HEK293 (cell line): Measurements from ENCODE around the gene KPNA6.
"Not testable (repeated sequence)": the region's sequence is repeated elsewhere in the genome, so short reads cannot be mapped to it uniquely, and the experiment has no call there.

Experiments
- CTCF ChIA-PET: fragments of 350-600 bp; formaldehyde crosslinking; extraction: SDS; loops from one replicate; lab custom pipeline; 2021; ENCODE audit warnings: antibody characterized with exemption; lab: Yijun Ruan, JAX
- POLR2A ChIA-PET: fragments of 300-600 bp; formaldehyde crosslinking; extraction: SDS; loops from one replicate; lab custom pipeline; 2020; ENCODE audit warnings: antibody characterized with exemption, inconsistent platforms; lab: Yijun Ruan, JAX
- H3K27ac ChIP-seq: fragments of 200-500 bp; sonication (Bioruptor generic); 2 replicates; pipeline ENCODE4 v1.5.1; 2014; ENCODE audit warnings: low read depth, low read length, control low read depth, inconsistent platforms; ENCODE audit errors: extremely low read depth
- H3K36me3 ChIP-seq, 2 experiments: fragments of 200-500 bp in 1 of 2; sonication (Bioruptor generic) in 1 of 2; 1 replicate in 1 of 2; 2 replicates in 1 of 2; pipeline ENCODE4 v1.5.1; 2014 to 2017; ENCODE audit warnings: inconsistent platforms in 2 of 2, low read length in 2 of 2; ENCODE audit not compliant: control insufficient read depth in 2 of 2, insufficient read depth in 1 of 2
- H3K4me1 ChIP-seq: fragments of 200-500 bp; sonication (Bioruptor generic); 2 replicates; pipeline ENCODE4 v1.5.1; 2014; ENCODE audit warnings: mild to moderate bottlenecking, low read length, inconsistent platforms; ENCODE audit not compliant: control insufficient read depth, insufficient read depth
- H3K4me3 ChIP-seq: 2 replicates; pipeline ENCODE4 v1.5.1; 2011; ENCODE audit warnings: low read depth, mild to moderate bottlenecking, control low read depth, low read length, moderate library complexity
- H3K9me3 ChIP-seq: fragments of 200-500 bp; sonication (Bioruptor generic); 2 replicates; pipeline ENCODE4 v1.5.1; 2014; ENCODE audit warnings: low read depth, low read length, inconsistent platforms; ENCODE audit not compliant: control insufficient read depth, insufficient read depth
- HOXA7 ChIP-seq: sonication (generic); formaldehyde crosslinking; IDR thresholded peaks from 2 replicates; pipeline ENCODE4 v1.8.1; 2022; ENCODE audit warnings: missing genetic modification reagents, borderline replicate concordance
- HOXC10 ChIP-seq: sonication (generic); formaldehyde crosslinking; IDR thresholded peaks from 2 replicates; pipeline ENCODE4 v1.8.1; 2023; ENCODE audit warnings: mild to moderate bottlenecking, missing genetic modification reagents
- OVOL3 ChIP-seq: fragments of 450-650 bp; formaldehyde crosslinking; IDR thresholded peaks from 2 replicates; pipeline ENCODE4 v1.5.1; 2016; ENCODE audit warnings: missing biosample characterization, missing genetic modification characterization
- PRDM10 ChIP-seq: fragments of 450-650 bp; formaldehyde crosslinking; IDR thresholded peaks from 2 replicates; pipeline ENCODE4 v1.5.1; 2016; ENCODE audit warnings: missing biosample characterization, missing genetic modification characterization
- ZNF10 ChIP-seq: fragments of 450-650 bp; formaldehyde crosslinking; IDR thresholded peaks from 2 replicates; pipeline ENCODE4 v1.5.1; 2017; ENCODE audit warnings: missing biosample characterization, missing genetic modification characterization
- ZNF138 ChIP-seq: fragments of 450-650 bp; formaldehyde crosslinking; IDR thresholded peaks from 2 replicates; pipeline ENCODE4 v1.5.1; 2016; ENCODE audit warnings: missing biosample characterization, missing genetic modification characterization, borderline replicate concordance
- ZNF292 ChIP-seq: fragments of 450-650 bp; formaldehyde crosslinking; IDR thresholded peaks from 2 replicates; pipeline ENCODE4 v1.5.1; 2016; ENCODE audit warnings: low read depth, missing biosample characterization, missing genetic modification characterization, borderline replicate concordance
- ZNF354C ChIP-seq: fragments of 450-650 bp; formaldehyde crosslinking; IDR thresholded peaks from 2 replicates; pipeline ENCODE4 v1.5.1; 2016; ENCODE audit warnings: missing biosample characterization, missing genetic modification characterization, low read depth, borderline replicate concordance
- ZNF37A ChIP-seq: fragments of 450-650 bp; IDR thresholded peaks from 2 replicates; pipeline ENCODE4 v1.5.1; 2018; ENCODE audit warnings: missing biosample characterization, missing genetic modification characterization
- ZNF394 ChIP-seq: fragments of 450-650 bp; formaldehyde crosslinking; IDR thresholded peaks from 2 replicates; pipeline ENCODE4 v1.5.1; 2016; ENCODE audit warnings: missing biosample characterization, missing genetic modification characterization, mild to moderate bottlenecking, moderate library complexity, borderline replicate concordance
- ZNF449 ChIP-seq: fragments of 450-650 bp; formaldehyde crosslinking; IDR thresholded peaks from 2 replicates; pipeline ENCODE4 v1.5.1; 2017; ENCODE audit warnings: missing biosample characterization, mild to moderate bottlenecking, missing genetic modification characterization, moderate library complexity
- ZNF488 ChIP-seq: fragments of 450-650 bp; formaldehyde crosslinking; IDR thresholded peaks from 2 replicates; pipeline ENCODE4 v1.5.1; 2016; ENCODE audit warnings: missing biosample characterization, missing genetic modification characterization
- ZNF560 ChIP-seq: fragments of 450-650 bp; formaldehyde crosslinking; IDR thresholded peaks from 2 replicates; pipeline ENCODE4 v1.5.1; 2017; ENCODE audit warnings: missing biosample characterization, missing genetic modification characterization, borderline replicate concordance
- ZNF624 ChIP-seq: fragments of 450-650 bp; formaldehyde crosslinking; IDR thresholded peaks from 2 replicates; pipeline ENCODE4 v1.5.1; 2017; ENCODE audit warnings: missing biosample characterization, missing genetic modification characterization
- ZNF664 ChIP-seq: fragments of 450-650 bp; formaldehyde crosslinking; IDR thresholded peaks from 2 replicates; pipeline ENCODE4 v1.5.1; 2016; ENCODE audit warnings: missing biosample characterization, missing genetic modification characterization

The KPNA6 gene

GRCh38 chr1:32163405-32163804 lies 55.5 kb downstream of the KPNA6 start:
- Histone ChIP-seq H3K9me3 (no peaks in the 10 kb centered on the region), H3K36me3 (peaks cover 53 to 91% of the 10 kb centered on the region in 2 experiments), H3K4me3 (no peak overlapping the region), H3K27ac (no peak overlapping the region), H3K4me1 (no peaks in the 10 kb centered on the region)
- ChIA-PET CTCF (no interaction called here), POLR2A (no interaction called here)
- TF ChIP-seq HOXA7 (CRISPR knock-in tag) (no peak), ZNF138 (tag by site-specific recombination) (no peak), ZNF449 (no peak), ZNF10 (tag by site-specific recombination) (no peak), ZNF664 (tag by site-specific recombination) (no peak), ZNF488 (tag by site-specific recombination) (no peak), ZNF292 (tag by site-specific recombination) (no peak), ZNF354C (tag by site-specific recombination) (no peak)

GRCh38 chr1:32165633-32166032 lies 57.8 kb downstream of the KPNA6 start:
- H3K4me3 ChIP-seq, POLR2A ChIA-PET, H3K4me1 ChIP-seq, H3K9me3 ChIP-seq, H3K27ac ChIP-seq: not testable (repeated sequence)
- H3K36me3 ChIP-seq, result peaks cover 46 to 87% of the 10 kb centered on the region in 2 experiments
- CTCF ChIA-PET, result interaction anchor here (0.7 kb wide), 1 partner anchor 149 kb away, joined by 3 read pairs; no protein-coding TSS in a partner anchor

GRCh38 chr1:32170991-32171390 lies 63.1 kb downstream of the KPNA6 start:
- Histone ChIP-seq H3K27ac (no peak overlapping the region), H3K36me3 (peaks cover 29 to 85% of the 10 kb centered on the region in 2 experiments), H3K4me3 (no peak overlapping the region), H3K9me3 (no peaks in the 10 kb centered on the region), H3K4me1 (no peaks in the 10 kb centered on the region)
- ChIA-PET POLR2A (no interaction called here), CTCF (no interaction called here)
- TF ChIP-seq ZNF394 (no peak), PRDM10 (peak; percentile 65), HOXC10 (CRISPR knock-in tag) (no peak), ZNF560 (tag by site-specific recombination) (no peak), ZNF37A (tag by site-specific recombination) (no peak), OVOL3 (no peak), ZNF624 (no peak)
